ENCODE data around the gene TUT1.

TUT1 gene

GRCh38 chr11:62547691-62548281, 43.5 kb downstream of the TUT1 start:
- TF ChIP-seq, protein P1, sequence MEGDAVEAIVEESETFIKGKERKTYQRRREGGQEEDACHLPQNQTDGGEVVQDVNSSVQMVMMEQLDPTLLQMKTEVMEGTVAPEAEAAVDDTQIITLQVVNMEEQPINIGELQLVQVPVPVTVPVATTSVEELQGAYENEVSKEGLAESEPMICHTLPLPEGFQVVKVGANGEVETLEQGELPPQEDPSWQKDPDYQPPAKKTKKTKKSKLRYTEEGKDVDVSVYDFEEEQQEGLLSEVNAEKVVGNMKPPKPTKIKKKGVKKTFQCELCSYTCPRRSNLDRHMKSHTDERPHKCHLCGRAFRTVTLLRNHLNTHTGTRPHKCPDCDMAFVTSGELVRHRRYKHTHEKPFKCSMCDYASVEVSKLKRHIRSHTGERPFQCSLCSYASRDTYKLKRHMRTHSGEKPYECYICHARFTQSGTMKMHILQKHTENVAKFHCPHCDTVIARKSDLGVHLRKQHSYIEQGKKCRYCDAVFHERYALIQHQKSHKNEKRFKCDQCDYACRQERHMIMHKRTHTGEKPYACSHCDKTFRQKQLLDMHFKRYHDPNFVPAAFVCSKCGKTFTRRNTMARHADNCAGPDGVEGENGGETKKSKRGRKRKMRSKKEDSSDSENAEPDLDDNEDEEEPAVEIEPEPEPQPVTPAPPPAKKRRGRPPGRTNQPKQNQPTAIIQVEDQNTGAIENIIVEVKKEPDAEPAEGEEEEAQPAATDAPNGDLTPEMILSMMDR (IDR thresholded peaks at IDR 0.05; ENCODE audit: extremely low read depth, missing control alignments): no peak
- DNase-seq (ENCODE audit: low spot score): no peak

DNA sequence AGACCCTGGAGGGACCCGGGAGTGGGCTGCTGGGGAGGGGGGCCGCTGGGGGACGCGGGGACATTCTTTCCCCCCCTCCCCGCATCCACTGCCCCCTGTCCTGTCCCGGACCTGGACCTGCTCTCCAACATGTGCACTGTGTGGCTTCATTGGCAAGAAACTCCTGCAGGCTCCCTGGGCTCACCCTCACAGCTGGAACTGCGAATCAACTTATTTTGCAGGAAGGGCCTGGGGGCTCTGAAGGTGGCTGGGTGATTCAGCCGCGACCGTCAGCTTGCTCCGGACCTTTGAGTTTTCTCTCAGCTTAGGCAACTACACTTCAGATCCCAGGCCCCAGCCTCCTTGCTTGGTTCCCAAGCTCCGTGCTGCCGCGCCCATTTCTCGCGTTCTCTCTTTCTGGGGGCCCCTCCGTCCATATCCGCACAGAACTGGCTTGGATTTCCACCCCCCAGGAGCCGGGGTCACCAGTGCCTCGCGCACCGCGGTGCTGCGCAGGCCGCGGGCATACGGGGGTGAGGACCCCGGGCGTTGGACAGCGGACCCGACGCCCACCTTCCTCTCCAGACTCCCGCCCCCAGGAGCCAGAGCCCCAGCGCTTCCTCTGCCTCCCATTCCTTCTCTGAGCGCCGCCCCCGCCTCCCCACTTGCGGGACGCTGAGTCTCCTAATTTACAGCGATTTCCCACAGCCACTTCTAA, 44.2 kb downstream of the TUT1 start:
- no peak for DNase-seq (ENCODE audit: low spot score)
- TF ChIP-seq, protein P1 (IDR thresholded peaks at IDR 0.05; ENCODE audit: extremely low read depth, missing control alignments): no peak

- TF ChIP-seq, protein P1 (IDR thresholded peaks at IDR 0.05; ENCODE audit: extremely low read depth, missing control alignments): no peak
- peak; percentile 85 for DNase-seq (ENCODE audit: low spot score)
These were observed 44.9 kb downstream of the TUT1 start, which contains the start of gene AHNAK for GRCh38 chr11:62546244-62546928. TSS of gene AHNAK (minus strand) at chr11:62546806. CDS start at chr11:62536098, 10,708 bp downstream.

- TF ChIP-seq, protein P1 (IDR thresholded peaks at IDR 0.05; ENCODE audit: extremely low read depth, missing control alignments): no peak
- peak; percentile 63 for DNase-seq (ENCODE audit: low spot score)
These were observed 45.7 kb downstream of the TUT1 start for GRCh38 chr11:62545437-62546243.

DNA sequence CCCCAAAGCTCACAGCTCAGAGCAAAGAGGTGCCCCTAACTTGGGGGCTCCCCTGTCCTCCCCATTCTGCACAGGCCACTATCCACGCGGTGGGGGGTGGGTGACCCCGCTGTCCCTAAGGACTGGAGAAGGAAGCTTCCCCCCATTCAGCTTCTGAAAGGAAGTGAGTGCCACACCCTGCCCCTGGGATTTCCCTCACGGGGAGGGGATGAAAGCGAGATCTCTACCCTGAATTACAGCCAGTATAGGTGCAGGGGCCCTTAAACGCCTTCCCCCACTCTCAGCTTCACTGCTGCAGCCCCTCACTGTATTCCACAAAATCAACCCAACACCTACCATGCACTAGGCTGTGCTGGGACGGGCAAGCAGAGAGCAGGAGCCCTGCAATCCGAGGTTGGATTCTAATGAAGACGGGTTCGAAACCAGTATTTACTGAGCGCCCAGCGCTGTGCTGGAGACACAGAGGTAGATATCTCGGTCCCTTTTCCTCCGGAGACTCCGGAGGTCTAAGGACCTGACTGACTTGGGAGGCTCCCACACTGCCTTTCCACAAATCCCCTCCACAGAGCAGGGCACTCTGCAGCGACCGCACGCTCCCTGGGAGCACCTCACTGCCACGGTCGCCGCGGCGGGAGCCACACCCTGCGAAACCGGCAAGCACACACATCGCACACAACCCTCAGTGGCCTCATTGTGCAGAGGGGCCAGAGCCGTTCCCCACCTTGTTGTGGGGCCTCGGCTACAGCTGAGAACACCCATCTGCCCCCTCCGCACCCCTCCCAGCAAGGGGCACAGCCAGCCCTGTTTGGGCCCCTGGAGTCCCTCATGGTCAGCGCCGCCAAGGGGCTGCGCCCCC, 46.5 kb downstream of the TUT1 start:
- TF ChIP-seq, protein P1 (IDR thresholded peaks at IDR 0.05; ENCODE audit: extremely low read depth, missing control alignments): no peak
- peak; percentile 58 for DNase-seq (ENCODE audit: low spot score)

DNA sequence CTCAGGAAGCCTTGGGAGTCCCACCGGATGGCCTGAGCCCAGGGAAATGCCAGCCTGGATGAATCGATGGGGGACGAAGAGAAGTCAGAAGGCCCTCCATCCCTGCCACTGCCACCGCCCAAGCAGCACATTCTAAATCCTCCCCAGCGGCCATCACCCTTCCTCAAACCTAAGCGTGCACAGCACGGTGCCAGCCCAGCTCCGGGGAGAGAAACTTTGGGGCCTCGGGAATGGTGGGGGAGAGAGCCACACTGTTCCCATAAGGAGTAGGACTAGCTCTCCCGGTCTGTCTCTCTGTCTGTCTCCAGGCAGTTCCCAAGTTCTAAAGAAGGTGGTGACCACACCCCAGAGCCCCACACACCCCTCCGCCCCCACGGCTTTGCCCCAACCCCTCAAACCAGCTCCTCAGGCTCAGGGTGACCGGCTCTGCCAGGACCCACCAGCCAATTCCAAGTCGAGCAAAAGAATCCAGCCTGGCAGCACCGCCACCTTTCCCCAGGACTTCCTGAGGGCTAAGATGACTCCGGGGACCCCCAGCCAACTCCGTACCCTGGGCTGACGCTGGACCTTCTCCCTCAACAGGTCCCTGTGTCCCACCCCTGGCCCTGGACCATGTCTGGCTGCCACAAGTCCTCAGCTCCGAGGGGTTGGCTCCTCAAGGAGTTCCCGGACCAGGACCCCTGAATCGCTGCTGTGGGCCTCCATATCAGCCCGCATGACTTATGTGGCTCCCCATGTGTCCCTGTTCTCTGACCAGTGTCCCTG, 47.5 kb downstream of the TUT1 start:
- DNase-seq (ENCODE audit: low spot score): peak; percentile 20

More for the DNA sequence above, 47.5 kb downstream of the TUT1 start:
- TF ChIP-seq, protein P1 (IDR thresholded peaks at IDR 0.05; ENCODE audit: extremely low read depth, missing control alignments): no peak
